Karpas-422 (cell line): ENCODE measurements around the gene TARBP2. TPM values are rescaled to one million over a fixed set of nuclear protein-coding genes. Genes with fewer than 3 reads are reported as not detected.

Source experiments
- DNase-seq: peaks from one replicate; pipeline ENCODE4 v3.0.0-alpha.2; 2015
- H2AFZ ChIP-seq: fragments of 200-600 bp; sonication (generic); 2 replicates; pipeline ENCODE4 v1.6.1; 2014; ENCODE audit warnings: antibody characterized with exemption, low read length, mixed read lengths
- H3K27ac ChIP-seq: fragments of 200-600 bp; sonication (generic); 2 replicates; pipeline ENCODE4 v1.5.1; 2014; ENCODE audit warnings: mild to moderate bottlenecking, low read length, moderate library complexity
- H3K27me3 ChIP-seq: fragments of 200-600 bp; sonication (generic); 2 replicates; pipeline ENCODE4 v1.6.1; 2014; ENCODE audit warnings: low read length, mixed read lengths
- H3K36me3 ChIP-seq: fragments of 200-600 bp; sonication (generic); 2 replicates; pipeline ENCODE4 v1.6.1; 2014; ENCODE audit warnings: low read length, mixed read lengths; ENCODE audit not compliant: insufficient read depth
- H3K4me1 ChIP-seq: fragments of 200-600 bp; sonication (generic); 2 replicates; pipeline ENCODE4 v1.6.1; 2014; ENCODE audit warnings: mild to moderate bottlenecking, low read length, mixed read lengths
- H3K4me2 ChIP-seq: fragments of 200-600 bp; sonication (generic); 2 replicates; pipeline ENCODE4 v1.6.1; 2014; ENCODE audit warnings: low read length, low read depth, mild to moderate bottlenecking; ENCODE audit not compliant: poor library complexity, severe bottlenecking
- H3K4me3 ChIP-seq: fragments of 200-600 bp; sonication (generic); 2 replicates; pipeline ENCODE4 v1.5.1; 2014; ENCODE audit warnings: mild to moderate bottlenecking, antibody characterized with exemption, low read length, mixed read lengths
- H3K79me2 ChIP-seq: fragments of 200-600 bp; sonication (generic); 2 replicates; pipeline ENCODE4 v1.6.1; 2014; ENCODE audit warnings: mild to moderate bottlenecking, low read length, mixed read lengths
- H3K9ac ChIP-seq: fragments of 200-600 bp; sonication (generic); 2 replicates; pipeline ENCODE4 v1.6.0; 2014; ENCODE audit warnings: low read length
- H3K9me2 ChIP-seq: fragments of 200-600 bp; sonication (generic), shearing (Covaris generic); replicated peaks from 2 replicates; pipeline ENCODE4 v1.6.0; 2014; ENCODE audit warnings: mild to moderate bottlenecking, low read length, moderate library complexity; ENCODE audit not compliant: insufficient read depth
- H3K9me3 ChIP-seq: fragments of 300-700, 200-600 bp; sonication (generic); 2 replicates; pipeline ENCODE4 v1.6.1; 2014; ENCODE audit warnings: low read length, mixed read lengths
- H4K20me1 ChIP-seq: fragments of 200-600 bp; sonication (generic); 2 replicates; pipeline ENCODE4 v1.6.1; 2014; ENCODE audit warnings: mild to moderate bottlenecking, antibody characterized with exemption, low read length, low read depth; ENCODE audit not compliant: insufficient read depth
- small RNA-seq: library from RNA; depleted of rRNA; stranded (forward); fragments of <200 nt; gene quantifications from one replicate; pipeline ENCODE3, GENCODE V24; 2014
- total RNA-seq: library from RNA; depleted of rRNA; stranded (reverse); fragments of >200 nt; shearing (Covaris generic); gene quantifications from 2 replicates; pipeline ENCODE4 v1.2.3, GENCODE V29; 2014; ENCODE audit warnings: low replicate concordance; rRNA removed

The TARBP2 gene
- total RNA-seq, 1 experiment from 2014 or later, result 37.0 TPM

- DNase-seq, result no peak
- no peaks in the 10 kb centered on the region for H4K20me1 ChIP-seq
- no peak overlapping the region for H3K27ac ChIP-seq
- H3K36me3 ChIP-seq, result peaks cover 21% of the 10 kb centered on the region; the same call in 1 of the 2 replicates
- no peaks in the 10 kb centered on the region for H3K27me3 ChIP-seq
- no peak overlapping the region for H3K9ac ChIP-seq
- no peak overlapping the region for H3K4me3 ChIP-seq
- H2AFZ ChIP-seq, result no peak overlapping the region
- no peaks in the 10 kb centered on the region for H3K9me2 ChIP-seq
- no peaks in the 10 kb centered on the region for H3K9me3 ChIP-seq
- H3K4me2 ChIP-seq, result no peak overlapping the region
- H3K79me2 ChIP-seq, result peaks cover 27% of the 10 kb centered on the region
- no peaks in the 10 kb centered on the region for H3K4me1 ChIP-seq
Observed at GRCh38 chr12:53552361-53553327, 51.6 kb downstream of the TARBP2 start.

Small RNA genes within 50 kb of the gene (small RNA-seq; reads per million reads assigned to genes)
- 0.12 reads per million for gene AC023509.3

Other genes starting within 250 kb of the TARBP2 start
- 9.4 and 22.8 TPM in 2 replicates for gene ESPL1, start 233.0 kb upstream of the TARBP2 start, total RNA-seq
- gene PFDN5, start 205.7 kb upstream of the TARBP2 start, total RNA-seq, result 387 and 492 TPM in 2 replicates
- 67.1 and 85.5 TPM in 2 replicates for gene MYG1, start 201.6 kb upstream of the TARBP2 start, total RNA-seq
- 37.3 and 63.6 TPM in 2 replicates for gene AAAS, start 179.7 kb upstream of the TARBP2 start, total RNA-seq
- gene SP7, start 164.9 kb upstream of the TARBP2 start, total RNA-seq, result not detected in 2 replicates
- 29.9 and 36.5 TPM in 2 replicates for gene SP1, start 121.1 kb upstream of the TARBP2 start, total RNA-seq
- not detected in 2 replicates for gene AMHR2, start 77.4 kb upstream of the TARBP2 start, total RNA-seq
- gene PRR13, start 59.5 kb upstream of the TARBP2 start, total RNA-seq, result 112 and 139 TPM in 2 replicates
- gene PCBP2, start 49.2 kb upstream of the TARBP2 start, total RNA-seq, result 340 and 447 TPM in 2 replicates
- gene MAP3K12, start 1.8 kb upstream of the TARBP2 start, total RNA-seq, result 21.9 and 24.8 TPM in 2 replicates
- gene NPFF, start 6.2 kb downstream of the TARBP2 start, total RNA-seq, result 1.0 TPM in 1 of 2 replicates, not detected in the other
- 14.8 and 28.9 TPM in 2 replicates for gene ATF7, start 125.1 kb downstream of the TARBP2 start, total RNA-seq
- gene ATP5MC2, start 174.8 kb downstream of the TARBP2 start, total RNA-seq, result 718 and 957 TPM in 2 replicates
- gene CALCOCO1, start 226.2 kb downstream of the TARBP2 start, total RNA-seq, result 28.7 and 32.5 TPM in 2 replicates